Smooth muscle cell of bladder (primary cell): ENCODE results near the gene SLC35A3. TPM values are rescaled to one million over a fixed set of nuclear protein-coding genes. Genes with fewer than 3 reads are reported as not detected.

Experiments used
- total RNA-seq: library from RNA; depleted of rRNA; stranded (reverse); fragments of >200 nt; gene quantifications from 2 replicates; pipeline ENCODE4 v1.2.3, GENCODE V29; 2014

SLC35A3 gene
- total RNA-seq: 15.1 and 17.2 TPM in 2 replicates

GRCh38 chr1:99969729-99970621, at the start of gene SLC35A3:
TSS of gene SLC35A3 (plus strand) at chr1:99969996. CDS start at chr1:99993555, 23,559 bp downstream.

Other genes starting within 250 kb of the SLC35A3 start
- gene FRRS1, start 203.4 kb upstream of the SLC35A3 start, total RNA-seq: 23.8 and 31.7 TPM in 2 replicates
- 8.5 and 11.3 TPM in 2 replicates for gene AGL, start 119.6 kb upstream of the SLC35A3 start, total RNA-seq
- gene SASS6, start 162.9 kb downstream of the SLC35A3 start, total RNA-seq: 1.1 and 1.4 TPM in 2 replicates
- gene TRMT13, start 163.2 kb downstream of the SLC35A3 start, total RNA-seq: 9.7 and 16.6 TPM in 2 replicates
- 0.28 and 0.46 TPM in 2 replicates for gene LRRC39, start 208.3 kb downstream of the SLC35A3 start, total RNA-seq